HG03354 (cell line): ENCODE data around the gene ABCA9.
"Not testable (repeated sequence)": the region's sequence is repeated elsewhere in the genome, so short reads cannot be mapped to it uniquely, and the experiment has no call there.

Experiments
- ATAC-seq: cut with Tn5 transposase; IDR thresholded peaks from one replicate; pipeline ENCODE4 v1.9.1; 2021; ENCODE audit warnings: mild to moderate bottlenecking; ENCODE audit not compliant: unreplicated experiment, poor library complexity, severe bottlenecking

Gene ABCA9

DNA sequence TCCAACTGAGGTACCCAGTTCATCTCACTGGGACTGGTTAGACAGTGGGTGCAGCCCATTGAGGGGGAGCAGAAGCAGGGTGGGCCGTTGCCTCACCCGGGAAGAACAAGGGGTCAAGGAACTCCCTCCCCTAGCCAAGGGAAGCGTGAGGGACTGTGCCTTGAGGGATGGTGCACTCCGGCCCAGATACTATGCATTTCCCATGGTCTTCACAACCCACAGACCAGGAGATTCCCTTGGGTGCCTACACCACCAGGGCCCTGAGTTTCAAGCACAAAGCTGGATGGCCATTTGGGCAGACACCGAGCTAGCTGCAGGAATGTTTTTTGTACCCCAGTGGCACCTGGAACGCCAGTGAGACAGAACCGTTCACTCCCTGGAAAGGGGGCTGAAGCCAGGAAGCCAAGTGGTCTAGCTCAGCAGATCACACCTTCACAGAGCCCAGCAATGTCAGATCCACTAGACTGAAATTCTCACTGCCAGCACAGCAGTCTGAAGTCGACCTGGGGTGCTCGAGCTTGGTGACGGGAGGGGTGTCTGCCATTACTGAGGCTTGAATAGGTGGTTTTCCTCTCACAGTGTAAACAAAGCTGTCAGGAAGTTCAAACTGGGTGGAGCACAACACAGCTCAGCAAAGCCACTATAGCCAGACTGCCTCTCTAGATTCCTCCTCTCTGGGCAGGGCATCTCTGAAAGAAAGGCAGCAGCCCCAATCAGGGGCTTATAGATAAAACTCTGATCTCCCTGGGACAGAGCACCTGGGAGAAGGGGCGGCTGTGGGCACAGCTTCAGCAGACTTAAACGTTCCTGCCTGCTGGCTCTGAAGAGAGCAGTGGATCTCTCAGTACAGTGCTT, 9.9 kb upstream of the ABCA9 start:
- not testable (repeated sequence) for ATAC-seq

DNA sequence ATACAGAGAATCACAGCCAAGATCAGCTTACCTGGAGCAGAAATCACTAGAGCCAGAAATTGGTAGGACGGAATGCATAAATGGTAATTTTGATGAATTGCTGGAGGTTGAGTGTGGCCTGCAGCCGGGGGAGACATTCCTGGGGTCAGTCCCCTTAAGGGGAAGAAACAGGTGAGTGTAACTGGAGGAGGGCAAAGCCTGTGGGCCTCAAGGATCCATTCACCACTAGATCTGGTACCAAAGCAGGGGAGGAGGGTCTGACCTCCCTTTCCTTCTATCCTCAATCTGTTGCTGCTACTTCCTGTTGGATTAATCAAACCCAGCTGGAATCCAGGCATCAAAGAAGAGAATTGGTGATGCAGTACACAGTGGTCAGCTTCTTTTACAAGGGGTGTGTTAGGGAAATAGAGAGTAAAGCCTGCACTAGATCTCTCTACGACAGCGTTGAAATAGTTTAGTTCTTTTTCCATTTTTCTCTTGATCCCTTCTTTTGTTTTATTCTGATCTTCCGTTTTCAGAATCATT, 8.6 kb upstream of the ABCA9 start:
- no peak for ATAC-seq

DNA sequence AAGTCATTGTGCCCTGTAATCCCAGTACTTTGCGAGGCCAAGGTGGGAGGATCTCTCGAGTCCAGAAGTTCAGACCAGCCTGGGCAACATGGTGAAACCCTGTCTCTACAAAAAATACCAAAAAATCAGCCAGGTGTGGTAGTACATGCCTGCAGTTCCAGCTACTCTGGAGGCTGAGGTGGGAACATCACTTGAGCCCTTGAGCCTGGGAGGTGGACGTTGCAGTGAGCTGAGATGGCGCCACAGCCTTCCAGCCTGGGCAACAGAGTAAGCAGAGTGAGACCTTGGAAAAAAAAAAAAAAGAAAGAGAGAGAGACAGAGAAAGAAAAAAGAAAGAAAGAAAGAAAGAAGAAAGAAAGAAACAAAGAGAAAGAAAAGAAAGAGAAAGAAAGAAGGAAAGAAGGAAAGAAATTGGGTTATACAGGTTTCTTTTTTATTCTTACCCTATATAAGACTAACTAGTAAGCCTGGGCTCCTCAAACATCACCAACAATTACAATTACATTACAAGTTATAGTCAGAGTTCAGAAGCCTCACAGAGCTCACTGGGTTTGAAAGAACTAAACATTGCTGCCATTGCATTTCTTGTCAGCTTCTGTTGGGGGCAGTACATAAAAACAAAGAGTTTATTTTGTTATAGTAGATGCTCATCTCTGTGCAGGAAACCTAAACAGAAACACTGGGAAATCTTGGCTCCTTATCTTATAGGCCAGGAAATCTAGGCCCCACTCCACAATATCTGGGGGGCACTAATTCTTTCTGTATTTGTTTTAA, 6.7 kb upstream of the ABCA9 start:
- ATAC-seq: no peak

DNA sequence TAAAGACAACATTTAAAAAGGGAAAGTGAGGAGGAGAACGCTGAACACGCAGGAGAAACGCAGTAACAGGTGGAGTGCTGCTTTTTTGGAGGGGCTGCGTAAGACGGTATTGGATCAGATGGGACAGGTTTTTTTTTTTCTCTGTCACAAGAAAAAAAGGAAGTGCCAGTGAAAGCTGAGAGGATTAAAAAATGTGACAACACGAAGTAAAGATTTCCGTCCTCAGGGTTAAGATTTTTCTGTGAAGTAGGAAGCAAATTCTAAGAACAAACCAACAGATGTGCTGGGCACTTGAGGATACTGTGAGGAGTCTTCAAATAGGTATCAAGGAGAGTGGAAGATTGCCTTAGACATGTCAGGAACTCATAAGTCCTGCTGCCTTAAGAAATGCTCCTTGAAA, 5.8 kb upstream of the ABCA9 start:
- no peak for ATAC-seq

DNA sequence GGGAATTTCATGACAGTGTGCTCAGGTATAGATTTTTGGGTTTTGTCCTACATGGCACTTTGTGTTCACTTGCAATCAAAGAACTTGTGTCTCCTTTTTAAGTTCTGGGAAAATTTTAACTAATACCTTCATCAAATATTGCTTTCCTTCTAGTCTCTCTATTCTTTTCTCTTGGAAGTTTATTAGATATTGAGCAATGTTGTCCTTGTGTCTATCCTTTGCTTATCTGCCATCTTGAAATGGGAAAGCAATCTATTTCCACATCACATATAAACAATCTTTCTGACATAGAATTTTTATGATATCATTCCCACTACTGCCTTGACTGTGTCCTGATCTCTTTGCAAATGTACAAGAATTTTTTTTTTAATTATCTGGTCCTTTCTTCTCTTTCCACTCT, 4.4 kb upstream of the ABCA9 start:
- no peak for ATAC-seq

DNA sequence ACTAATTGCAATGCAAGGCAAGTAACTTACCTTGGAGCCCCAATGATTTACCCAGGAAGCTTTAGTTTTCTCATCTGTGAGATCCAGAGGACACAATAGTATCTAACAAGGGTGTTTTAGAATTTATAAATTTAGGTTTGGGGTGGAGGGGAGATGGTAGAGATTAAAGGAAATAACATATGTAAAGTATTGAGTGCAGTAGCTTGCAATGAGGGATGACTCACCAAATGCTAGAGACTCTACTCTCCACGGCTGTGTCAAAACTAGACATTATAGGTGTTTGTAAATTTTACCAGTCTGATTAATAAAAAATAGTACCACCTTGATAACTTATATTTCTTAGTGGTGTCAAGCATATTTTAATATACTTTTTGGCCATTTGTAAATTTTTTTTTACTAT, 3.7 kb upstream of the ABCA9 start:
- ATAC-seq: no peak

DNA sequence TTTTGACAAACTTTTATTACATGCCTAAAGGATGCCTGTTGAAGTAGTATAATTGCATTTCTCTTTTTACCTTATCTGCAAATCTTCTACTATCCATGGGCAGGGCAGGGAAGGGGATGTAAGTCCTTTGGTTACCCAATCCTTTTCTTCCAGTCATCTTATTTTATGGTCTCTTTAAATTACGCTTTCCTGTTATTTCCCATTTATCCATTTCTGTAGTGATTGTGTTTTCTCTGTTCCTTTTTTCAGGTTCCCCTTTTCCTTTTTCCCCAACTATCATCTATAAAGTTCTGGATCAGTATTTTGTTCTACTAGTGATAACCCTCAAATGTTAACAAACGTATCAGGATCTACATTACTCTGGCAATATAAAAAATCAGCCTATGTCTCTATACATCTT, 3.3 kb upstream of the ABCA9 start:
- no peak for ATAC-seq

DNA sequence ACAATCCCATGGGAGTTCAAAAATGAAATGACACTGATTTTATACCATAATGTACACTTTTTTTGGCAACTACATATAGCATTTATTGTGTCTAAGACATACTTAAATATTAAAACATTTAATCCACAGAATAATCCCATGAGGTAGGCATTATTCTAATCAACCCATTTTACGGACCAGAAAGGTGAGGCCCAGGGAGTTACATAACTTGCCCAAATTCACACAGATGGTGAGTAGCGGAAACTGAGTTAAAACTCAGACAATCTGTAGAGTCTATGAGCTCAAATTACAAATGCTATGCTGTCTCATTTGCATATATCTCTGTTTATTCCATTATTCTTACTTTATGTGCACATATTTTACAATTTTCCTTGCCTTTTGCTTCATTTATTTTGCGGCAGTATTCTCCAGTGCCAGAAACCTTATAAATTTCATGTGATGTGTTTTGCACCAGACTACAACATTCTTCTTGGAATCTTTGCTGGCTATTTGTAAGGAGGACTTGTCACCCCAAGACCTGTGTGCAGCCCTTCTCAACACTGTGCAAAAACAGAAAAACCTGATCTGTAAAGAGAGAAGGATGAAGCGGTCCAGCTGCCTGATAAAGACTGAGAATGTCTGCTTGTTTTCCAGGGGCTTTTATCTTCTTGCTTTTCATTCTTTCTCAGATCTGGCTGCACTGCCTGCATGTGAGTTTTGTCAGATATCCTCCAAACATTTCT, 2.3 kb upstream of the ABCA9 start:
- no peak for ATAC-seq

DNA sequence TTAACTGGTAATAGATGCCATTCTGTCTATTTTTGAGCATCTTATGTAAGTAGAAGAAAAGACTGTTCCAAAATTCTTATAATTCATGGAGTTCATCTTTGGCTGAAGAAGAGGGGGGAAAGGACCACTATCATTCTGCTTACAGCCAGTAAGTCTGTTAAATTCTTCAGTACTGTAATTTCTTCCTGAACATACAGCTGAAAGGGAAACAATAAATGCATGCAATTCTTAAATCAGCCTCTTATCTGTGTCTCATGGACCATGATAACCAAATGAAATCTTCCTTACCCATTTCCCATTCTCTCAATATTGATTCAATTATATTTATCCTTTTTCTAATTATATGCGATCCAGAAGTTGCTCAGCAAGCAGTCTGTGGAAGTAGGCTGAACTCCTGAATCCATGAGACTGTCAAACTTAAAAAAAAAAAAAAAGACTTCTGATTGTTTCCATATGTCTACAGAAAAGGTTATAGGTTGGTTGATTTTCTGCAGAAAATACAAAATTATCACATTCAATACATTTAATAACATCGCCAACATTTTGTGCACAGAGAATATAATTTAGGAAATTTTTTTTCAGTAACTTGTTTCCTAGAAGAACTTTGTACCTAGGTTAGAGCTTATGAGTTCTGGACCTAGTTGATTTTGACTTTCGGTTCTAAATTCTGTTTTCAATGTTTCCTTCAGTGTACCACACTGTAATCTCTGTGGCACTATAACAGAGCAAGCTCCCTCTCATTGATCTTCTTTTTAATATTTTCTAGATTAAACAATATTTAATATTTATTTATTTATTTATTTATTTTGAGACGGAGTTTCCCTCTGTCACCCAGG, 1.2 kb upstream of the ABCA9 start:
- ATAC-seq: no peak

DNA sequence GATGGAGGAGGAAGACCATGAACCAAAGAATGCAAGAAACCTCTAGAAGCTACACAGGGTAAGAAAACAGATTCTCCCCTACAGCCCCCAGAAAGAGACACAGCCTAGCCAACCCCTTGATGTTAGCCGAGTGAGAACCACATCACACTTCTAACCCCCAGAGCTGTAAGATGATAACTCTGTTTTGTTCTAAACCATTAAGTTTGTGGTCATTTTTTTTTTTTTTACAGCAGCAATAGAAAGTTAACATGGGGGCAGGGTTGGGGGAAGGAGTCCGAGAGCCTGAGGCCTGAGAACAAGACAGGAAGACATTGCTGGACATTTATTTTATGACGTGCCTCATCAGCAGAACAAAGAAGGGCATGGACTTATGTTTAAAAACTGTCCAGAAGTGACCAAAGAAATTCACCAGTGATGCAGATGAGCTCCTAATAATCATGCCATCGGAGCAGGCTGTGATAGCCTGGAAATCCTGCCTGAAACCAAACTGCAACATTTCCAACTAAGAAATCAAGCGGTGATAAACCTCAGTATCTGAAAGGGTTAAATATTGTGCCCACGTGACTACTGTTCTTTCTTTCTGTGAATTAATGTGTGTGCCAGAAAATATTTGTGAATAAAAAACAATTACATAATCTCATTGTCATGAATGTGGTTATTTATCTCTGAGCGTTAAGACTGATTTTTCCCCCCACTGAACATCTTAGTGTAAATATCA, 1.1 kb downstream of the ABCA9 start:
- ATAC-seq: no peak

DNA sequence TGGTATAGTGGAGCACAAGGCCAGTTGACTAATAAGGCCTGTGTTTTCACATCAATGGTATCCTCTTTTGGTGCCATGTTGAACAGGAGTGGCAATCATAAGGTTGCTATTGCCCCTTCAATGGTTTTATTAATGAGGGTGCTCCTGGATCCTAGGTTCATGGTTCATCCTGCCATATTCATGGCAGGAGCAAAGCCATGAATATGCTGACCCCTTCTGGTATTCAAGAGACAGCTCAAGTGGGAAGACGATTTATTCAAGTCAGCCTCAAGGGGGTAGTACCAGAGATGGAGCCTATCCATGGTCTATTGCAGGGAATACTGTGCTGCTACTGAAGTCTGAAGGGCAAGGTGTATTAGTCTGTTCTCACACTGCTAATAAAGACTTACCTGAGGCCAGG, 2.6 kb downstream of the ABCA9 start:
- no peak for ATAC-seq

DNA sequence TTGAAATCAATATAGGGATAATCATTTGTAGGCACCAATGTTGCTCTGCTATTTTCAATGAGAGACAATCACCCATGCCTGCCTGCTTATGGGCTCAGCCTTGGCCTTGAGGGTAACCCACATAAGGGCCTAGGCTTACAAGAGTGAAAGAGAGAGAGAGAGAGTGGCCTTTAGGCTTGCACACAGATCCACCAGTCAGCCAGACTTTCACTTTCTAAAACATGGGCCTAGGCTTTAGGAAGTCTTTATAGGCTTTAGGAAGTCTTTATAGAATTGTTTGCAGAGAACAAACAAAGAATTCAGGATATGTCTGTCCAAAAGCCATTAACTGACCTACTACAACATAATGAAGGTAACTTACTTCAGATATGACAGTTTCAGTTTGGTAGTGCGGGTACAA, 3.4 kb downstream of the ABCA9 start:
- ATAC-seq: no peak

DNA sequence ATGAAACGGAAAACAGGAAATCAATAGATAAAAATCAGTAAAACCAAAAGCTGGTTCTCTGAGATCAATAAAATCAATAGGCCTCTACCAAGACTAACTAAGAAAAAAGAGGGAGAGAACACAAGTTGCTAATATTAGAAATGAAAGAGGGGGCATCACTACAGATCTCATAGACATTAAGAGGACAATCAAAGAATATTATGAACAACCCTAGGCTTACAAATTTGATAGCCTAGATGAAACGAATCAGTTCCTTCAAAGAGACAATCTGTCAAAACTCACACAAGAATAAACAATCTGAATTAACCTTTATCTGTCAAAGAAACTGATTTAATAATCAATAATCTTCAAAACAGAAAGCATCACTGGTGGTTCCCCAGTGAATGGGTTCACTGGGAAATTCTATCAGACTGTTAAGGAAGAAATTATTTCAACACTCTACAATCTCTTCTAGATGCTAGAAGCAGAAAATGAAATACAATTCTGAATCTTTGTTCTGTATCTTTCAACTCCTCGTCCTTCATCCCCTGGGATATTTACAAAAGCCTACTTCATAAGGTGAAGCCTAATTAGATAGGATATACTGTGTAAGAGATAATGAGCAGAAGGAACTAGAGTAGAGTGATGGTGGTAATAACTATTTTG, 4.4 kb downstream of the ABCA9 start:
- ATAC-seq: no peak

DNA sequence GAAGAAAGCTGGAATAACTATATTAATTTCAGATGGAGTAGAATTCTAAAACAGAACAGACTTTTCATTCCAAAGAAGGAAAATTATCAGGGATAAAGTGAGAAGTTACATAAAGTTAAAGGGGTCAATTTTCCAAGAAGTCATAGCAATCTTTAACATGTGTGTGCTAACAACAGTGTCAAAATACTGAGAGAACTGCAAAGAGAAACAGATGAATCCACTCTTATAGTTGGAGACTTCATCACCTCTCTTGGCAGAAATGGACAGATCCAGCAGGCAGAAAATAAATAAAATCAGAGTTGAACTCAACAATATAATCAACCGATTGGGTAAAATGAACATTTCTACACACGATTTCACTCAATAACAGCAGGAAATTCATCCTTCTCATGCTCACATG, 5.4 kb downstream of the ABCA9 start:
- no peak for ATAC-seq

DNA sequence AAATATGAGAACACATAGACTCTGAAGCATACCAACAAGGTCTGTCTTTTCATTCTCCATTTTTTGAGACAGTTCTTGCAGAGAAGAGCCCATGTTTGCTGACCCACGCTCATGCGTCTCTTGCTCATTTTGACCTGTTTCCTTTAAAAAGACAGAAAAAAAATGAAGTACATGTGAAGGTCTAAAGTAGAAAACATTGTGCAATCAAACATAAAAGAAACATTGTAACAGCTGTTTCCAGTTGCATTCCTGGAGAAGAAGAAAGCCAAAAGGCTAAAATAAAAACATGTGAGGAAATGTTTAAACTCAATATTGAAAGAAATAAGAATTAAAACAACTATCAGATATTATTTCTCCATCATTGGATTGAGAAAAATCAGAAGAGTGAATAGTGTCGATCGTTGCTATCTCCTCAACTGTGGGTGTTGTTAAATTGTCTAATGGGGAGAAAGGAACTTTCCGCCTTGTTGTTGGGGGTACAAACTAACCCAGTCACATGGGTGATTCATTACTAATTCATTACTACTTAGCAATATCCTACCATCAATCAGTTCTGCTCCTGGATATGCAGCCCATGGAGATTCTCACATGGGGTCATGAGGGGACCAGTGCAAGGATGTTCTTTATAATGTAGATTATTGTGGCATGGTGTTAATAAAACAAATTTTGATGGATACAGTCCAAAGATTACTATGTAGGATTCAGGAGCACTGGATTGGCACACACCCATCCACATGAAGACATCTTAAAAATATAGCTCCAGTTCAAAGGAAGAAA, 9.5 kb downstream of the ABCA9 start:
- ATAC-seq: no peak

DNA sequence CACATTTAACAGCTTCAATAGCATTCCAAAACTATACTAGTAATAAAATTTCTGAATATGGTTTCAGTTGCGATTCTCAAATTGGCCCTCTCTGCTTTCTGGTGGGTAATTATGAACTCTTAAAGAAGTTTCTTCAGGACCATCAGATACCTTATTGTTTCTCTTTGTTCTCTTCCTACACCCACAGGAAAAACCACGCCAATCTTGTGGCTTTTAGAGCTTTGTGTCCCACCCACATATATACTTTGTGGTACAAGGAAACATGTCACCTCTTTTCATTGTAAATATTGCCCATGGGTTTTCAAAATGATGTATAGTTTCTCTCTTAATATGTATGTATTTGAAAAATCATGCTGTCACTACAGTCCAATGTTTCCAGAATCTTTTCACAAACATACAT, 12.1 kb downstream of the ABCA9 start:
- no peak for ATAC-seq

DNA sequence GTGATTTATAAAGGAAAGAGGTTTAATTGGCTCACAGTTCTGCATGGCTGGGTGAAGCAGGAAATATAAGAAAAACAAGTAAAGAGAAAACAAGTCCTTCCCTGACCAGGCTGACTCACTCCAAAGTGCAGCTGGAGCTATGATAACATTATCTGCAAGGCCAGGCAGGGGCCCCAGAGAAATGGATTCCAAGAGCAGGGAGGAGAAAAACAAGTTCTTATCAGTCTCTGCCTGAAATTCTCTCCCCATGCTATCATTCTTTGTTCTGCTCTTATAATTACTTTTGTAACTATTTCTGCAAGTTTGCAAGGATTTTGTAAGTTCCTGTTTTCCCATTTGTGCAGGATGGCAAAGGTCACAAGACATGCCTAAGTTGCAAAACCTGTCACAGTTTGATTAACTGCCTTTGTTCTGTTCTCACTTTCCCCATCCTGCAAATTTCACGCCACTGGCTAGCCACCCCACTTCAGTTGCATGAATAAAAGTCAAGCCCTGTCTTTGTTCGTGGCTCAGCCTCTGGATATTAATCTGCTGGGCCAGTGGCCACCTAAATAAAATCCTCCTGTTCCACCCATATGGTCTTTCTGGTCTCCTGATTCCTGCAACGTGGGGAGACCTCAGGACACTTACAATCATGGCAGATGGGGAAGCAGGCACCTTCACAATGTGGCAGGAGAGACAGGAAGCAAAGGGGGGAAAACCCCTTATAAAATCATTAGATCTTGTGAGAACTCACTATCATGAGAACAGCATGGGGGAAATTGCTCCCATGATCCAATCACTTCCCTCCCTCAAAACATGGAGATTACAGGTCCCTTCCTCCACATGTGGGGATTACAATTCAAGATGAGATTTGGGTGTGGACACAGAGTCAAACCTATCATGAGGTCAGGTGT, 13.1 kb downstream of the ABCA9 start:
- ATAC-seq: no peak
